ENCODE data around the gene CCDC110.

GRCh38 chr4:185399466-185399865, 72.1 kb downstream of the CCDC110 start:
- TF ChIP-seq ZNF274 (IDR thresholded peaks at IDR 0.05; ENCODE audit: low read depth, low read length) (no peak), YY1 (IDR thresholded peaks at IDR 0.05; ENCODE audit: insufficient read depth, insufficient read length) (no peak), SUZ12 (IDR thresholded peaks at IDR 0.05; ENCODE audit: extremely low read depth, insufficient read depth, insufficient read length) (no peak)

Data from NT2/D1 (cell line).